ENCODE results near the gene RUNX1. TPM values are rescaled to one million over a fixed set of nuclear protein-coding genes. Genes with fewer than 3 reads are reported as not detected.

The RUNX1 gene
- polyA plus RNA-seq, 10 donors, result 4.1 to 9.3 (median 4.9) TPM

DNA sequence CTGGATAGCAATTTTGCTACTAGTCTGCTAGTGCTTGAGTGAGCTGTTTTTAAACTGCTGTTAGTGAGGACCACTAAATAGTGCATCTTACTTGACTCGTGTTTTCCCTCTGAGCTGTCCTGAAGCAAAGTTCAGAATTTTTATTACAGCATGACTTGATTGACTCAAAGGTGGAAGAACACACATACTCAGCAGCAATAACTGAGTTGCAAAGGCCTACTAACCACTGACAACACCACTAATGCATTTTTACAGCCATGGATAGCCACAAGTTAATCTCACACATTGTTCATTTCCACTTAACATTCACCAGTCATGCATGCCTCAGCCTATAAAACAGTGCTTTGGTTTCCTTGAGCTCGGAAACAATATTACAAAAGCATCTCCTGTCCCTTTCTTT is 148.7 kb downstream of the RUNX1 start:
- DNase-seq, result no peak

DNA sequence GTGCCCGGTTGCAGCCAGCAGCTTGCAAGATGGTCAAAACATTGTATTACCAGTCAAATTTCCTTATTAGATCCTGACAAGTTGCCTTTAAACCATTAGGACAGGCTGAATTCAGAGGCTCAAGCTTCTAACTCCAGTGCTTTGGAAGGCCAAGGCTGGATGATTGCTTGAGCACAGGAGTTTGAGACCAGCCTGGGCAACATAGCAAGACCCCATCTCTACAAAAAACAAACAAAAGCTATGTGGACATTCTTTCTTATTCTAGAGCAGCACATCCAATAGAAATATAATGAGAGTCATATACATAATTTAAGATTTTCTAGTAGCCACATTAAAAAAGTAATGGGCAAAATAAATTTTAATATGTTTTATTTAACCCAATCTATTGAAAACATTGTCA is 149.3 kb downstream of the RUNX1 start:
- DNase-seq, result no peak

DNA sequence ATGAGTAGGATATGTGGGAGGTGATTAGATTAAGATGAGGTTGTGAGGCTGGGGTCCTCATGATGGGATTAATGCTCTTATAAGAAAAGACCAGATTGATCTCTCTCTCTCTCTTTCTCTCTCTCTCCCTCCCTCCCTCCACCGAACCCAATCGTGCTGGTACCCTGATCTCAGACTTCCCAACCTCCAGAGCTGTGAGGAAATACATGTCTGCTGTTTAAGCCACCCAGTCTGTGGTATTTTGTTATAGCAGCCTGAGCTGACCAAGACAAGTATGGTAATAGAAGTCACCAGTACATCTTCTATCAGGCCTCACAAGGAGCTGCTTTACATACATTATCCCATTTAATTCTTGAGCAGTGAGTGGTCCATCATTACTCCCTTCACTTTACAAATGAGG is 149.8 kb downstream of the RUNX1 start:
- DNase-seq, result no peak

GRCh38 chr21:34897828-34898227 is 151.3 kb downstream of the RUNX1 start:
- DNase-seq, result no peak

- DNase-seq, result no peak
Measured at GRCh38 chr21:34894401-34894800, 154.7 kb downstream of the RUNX1 start.

GRCh38 chr21:34892209-34892608 is 156.9 kb downstream of the RUNX1 start:
- DNase-seq, result no peak

GRCh38 chr21:34891613-34891943 is 157.5 kb downstream of the RUNX1 start:
- DNase-seq, result no peak

DNA sequence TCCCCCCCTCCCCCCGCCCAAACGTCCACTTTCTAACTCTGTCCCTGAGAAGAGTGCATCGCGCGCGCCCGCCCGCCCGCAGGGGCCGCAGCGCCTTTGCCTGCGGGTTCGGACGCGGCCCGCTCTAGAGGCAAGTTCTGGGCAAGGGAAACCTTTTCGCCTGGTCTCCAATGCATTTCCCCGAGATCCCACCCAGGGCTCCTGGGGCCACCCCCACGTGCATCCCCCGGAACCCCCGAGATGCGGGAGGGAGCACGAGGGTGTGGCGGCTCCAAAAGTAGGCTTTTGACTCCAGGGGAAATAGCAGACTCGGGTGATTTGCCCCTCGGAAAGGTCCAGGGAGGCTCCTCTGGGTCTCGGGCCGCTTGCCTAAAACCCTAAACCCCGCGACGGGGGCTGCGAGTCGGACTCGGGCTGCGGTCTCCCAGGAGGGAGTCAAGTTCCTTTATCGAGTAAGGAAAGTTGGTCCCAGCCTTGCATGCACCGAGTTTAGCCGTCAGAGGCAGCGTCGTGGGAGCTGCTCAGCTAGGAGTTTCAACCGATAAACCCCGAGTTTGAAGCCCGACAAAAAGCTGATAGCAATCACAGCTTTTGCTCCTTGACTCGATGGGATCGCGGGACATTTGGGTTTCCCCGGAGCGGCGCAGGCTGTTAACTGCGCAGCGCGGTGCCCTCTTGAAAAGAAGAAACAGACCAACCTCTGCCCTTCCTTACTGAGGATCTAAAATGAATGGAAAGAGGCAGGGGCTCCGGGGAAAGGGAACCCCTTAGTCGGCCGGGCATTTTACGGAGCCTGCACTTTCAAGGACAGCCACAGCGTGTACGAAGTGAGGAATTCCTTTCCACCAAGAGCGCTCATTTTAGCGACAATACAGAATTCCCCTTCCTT is 158.1 kb downstream of the RUNX1 start:
- peak in 2 of 3 donors; percentile 46 to 83 for DNase-seq

- DNase-seq, result no peak
Measured at GRCh38 chr21:34890470-34890723, 158.7 kb downstream of the RUNX1 start.

DNA sequence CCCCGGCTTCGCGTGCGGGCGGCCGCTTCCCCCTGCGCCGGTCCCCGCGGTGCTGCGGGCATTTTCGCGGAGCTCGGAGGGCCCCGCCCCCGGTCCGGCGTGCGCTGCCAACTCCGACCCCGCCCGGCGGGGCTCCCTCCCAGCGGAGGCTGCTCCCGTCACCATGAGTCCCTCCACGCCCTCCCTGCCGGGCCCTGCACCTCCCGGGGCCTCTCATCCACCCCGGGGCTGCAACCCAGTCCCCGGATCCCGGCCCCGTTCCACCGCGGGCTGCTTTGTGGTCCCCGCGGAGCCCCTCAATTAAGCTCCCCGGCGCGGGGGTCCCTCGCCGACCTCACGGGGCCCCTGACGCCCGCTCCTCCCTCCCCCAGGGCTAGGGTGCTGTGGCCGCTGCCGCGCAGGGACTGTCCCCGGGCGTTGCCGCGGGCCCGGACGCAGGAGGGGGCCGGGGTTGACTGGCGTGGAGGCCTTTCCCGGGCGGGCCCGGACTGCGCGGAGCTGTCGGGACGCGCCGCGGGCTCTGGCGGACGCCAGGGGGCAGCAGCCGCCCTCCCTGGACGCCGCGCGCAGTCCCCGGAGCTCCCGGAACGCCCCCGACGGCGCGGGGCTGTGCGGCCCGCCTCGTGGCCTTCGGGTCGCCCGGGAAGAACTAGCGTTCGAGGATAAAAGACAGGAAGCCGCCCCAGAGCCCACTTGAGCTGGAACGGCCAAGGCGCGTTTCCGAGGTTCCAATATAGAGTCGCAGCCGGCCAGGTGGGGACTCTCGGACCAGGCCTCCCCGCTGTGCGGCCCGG is 159.2 kb downstream of the RUNX1 start:
- DNase-seq, result peak; percentile 80 to 92 (median 88)

GRCh38 chr21:34889320-34889675 is 159.8 kb downstream of the RUNX1 start:
- DNase-seq, result peak in 2 of 3 donors; percentile 71 to 90

DNA sequence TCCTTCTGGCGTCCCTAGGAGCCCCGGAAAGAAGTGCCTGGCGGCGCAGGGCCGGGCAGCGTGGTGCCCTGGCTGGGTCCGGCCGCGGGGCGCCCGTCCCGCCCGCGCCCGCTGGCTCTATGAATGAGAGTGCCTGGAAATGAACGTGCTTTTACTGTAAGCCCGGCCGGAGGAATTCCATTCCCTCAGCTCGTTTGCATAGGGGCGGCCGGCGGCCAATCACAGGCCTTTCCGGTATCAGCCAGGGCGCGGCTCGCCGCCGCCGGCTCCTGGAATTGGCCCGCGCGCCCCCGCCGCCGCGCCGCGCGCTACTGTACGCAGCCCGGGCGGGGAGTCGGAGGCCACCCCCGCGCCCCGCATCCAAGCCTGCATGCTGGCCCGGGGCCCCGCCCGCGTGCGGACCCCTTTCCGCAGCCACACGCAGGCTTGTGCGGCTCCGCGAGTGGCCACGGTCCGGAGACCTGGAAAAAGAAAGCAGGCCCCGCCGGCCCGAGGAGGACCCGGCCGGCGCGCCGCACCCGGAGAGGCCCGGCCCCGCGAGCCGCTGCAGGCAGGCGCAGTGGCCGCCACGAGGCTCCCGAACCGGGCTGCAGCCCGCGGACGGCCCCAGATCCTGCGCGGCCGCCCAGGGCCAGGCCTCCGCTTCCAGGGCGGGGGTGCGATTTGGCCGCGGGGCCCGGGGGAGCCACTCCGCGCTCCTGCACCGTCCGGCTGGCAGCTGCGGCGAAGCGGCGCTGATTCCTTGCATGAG is 160.4 kb downstream of the RUNX1 start:
- DNase-seq, result peak; percentile 92 to 96 (median 95)

DNA sequence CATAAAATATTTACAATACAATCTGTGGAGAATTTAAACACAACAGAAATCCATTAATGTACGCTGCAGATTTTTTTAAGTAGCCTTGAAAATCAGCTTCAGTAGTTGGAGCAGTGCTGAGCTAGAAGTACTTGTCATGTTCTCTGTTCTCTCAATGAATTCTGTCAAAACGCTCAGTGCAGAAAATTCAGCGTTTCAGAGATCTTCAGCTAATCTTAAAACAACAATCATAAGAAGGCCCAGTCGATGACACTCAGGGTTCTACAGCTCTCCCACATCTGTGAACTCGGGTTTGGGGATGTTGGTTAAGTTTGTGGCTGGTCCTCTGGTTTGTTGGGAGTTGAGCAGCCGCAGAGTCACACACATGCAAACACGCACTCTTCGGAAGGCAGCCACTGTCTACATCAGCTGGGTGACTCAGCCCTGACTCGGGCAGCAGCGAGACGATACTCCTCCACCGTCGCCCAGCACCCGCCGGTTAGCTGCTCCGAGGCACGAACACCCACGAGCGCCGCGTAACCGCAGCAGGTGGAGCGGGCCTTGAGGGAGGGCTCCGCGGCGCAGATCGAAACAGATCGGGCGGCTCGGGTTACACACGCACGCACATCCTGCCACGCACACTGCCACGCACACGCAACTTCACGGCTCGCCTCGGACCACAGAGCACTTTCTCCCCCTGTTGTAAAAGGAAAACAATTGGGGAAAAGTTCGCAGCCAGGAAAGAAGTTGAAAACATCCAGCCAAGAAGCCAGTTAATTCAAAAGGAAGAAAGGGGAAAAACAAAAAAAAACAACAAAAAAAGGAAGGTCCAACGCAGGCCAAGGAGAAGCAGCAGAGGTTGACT is 161.2 kb downstream of the RUNX1 start:
- peak; percentile 65 to 91 (median 81) for DNase-seq

- DNase-seq, result no peak
Measured at GRCh38 chr21:34887105-34887442, 162.0 kb downstream of the RUNX1 start.

DNA sequence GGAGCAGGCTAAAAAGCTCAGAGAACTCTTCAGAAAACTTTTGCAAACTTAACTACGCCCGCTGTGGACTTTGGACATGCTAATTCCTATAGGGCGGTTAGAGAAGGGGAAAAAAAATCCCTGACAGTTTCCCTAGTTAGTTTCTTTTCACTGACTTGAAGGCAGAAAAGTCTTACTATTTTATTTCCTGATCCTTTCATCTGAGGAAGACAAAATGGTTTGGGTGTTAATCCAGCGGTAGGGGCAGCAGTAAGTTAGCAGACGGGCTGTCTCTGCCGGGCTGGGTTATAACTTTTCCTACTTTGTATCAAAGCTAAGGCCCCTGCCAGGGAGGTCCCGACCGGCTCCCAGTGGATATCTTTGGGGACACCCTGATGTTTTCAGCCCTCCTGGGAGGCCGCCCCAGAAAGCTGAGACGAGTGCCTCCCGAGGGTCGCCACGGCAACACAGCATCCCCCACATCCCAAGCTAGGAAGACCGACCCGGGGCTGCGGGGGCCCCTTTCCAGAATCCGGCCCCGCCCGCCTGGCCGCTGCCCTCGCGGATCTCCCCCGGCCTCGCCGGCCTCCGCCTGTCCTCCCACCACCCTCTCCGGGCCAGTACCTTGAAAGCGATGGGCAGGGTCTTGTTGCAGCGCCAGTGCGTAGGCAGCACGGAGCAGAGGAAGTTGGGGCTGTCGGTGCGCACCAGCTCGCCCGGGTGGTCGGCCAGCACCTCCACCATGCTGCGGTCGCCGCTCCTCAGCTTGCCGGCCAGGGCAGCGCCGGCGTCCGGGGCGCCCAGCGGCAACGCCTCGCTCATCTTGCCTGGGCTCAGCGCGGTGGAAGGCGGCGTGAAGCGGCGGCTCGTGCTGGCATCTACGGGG is 162.6 kb downstream of the RUNX1 start:
- DNase-seq, result peak in 1 of 3 donors; percentile 71

DNA sequence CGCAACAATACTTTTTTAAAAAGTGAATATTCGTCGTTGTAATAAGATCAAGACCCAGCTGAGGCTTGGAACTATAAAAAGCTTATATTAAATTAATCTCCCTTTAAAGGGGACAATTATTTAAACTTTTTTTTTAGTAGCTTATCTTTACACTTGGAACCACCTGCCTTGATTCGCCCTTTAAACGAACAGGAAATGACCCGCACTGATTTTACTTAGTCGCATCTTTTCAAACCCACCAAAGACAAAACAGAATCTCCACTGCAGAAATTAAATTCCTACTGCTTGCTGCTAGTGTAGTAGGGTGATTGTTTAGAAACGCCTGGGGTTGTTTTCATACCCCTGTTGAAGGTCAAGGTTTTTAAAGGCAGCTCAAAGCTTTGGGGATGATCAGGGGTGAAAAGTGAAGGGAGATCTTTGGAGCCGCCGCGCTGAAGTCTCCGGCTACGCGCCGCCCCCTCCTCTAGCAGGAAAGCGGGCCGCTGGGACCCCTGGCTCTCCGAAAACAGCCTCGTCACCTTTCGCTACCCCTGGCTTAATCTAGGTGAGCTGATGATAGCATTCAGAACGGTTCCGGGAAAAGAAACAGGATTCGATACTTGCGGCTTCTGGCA is 163.4 kb downstream of the RUNX1 start:
- DNase-seq, result no peak

DNA sequence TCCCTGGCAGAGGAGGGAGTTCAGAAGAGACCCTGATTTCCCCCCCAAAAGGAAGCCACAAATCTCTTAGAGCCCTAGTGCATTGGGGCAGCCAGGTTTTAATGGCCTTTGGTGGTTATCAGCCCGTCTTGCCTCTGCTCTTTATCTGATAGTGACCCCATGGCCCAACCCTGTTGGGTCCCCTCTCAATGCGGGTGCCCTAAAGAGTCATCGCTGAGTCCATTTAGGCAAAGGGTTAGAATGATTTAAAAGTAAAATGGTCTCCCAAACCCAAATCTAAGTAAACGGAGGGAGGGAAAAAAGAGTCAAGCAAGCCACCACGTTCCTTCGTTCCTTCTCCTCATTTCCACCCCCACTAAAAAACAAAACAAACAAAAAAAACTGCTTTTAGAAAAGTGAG is 164.0 kb downstream of the RUNX1 start:
- peak in 1 of 3 donors; percentile 23 for DNase-seq

GRCh38 chr21:34884346-34884929 is 164.7 kb downstream of the RUNX1 start:
- DNase-seq, result no peak

- no peak for DNase-seq
Measured at GRCh38 chr21:34883491-34884271, 165.4 kb downstream of the RUNX1 start.
